ENCODE measurements around the gene KRTDAP.
A peak's percentile ranks its signal among the peaks of the same experiment; 100 is the strongest.

Gene KRTDAP

GRCh38 chr19:35512831-35513627 lies 22.8 kb upstream of the KRTDAP start:
- DNase-seq = no peak

DNA sequence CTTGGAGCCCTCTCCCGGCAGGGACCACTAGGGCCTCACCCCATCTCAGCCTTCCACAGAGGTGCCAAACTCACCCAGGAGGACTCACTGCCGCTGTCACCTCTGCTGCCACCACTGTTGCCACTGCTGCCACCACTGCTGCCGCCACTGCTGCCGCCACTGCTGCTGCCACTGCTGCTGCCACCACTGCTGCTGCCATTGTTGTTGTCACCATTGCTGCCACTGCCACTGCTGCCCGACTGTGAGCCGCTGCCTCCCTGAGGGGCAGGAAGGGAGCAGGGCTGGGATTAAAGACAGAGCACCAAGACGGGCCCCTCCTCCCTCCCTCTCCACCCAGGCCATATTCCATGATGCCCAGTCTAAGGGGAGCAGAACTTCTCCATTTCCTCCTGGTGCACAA lies 21.1 kb upstream of the KRTDAP start:
- no peak for DNase-seq

DNA sequence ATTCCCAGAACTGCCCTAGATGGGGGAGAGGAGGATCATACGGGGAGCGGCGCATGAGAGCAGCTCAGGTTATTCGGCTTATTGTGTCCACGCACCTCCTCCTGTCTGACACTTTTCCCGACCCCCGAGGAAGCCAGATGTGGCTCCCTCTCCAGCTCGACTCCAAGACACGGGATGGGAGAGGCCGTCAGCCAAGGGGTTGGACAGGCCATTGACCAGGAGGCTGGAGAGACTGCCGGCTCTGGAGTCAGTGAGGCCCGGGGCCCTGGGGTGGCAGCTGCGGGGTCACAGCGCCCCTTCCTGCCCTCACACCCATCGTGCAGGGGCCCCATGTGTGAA lies 20.3 kb upstream of the KRTDAP start:
- no peak for DNase-seq

DNA sequence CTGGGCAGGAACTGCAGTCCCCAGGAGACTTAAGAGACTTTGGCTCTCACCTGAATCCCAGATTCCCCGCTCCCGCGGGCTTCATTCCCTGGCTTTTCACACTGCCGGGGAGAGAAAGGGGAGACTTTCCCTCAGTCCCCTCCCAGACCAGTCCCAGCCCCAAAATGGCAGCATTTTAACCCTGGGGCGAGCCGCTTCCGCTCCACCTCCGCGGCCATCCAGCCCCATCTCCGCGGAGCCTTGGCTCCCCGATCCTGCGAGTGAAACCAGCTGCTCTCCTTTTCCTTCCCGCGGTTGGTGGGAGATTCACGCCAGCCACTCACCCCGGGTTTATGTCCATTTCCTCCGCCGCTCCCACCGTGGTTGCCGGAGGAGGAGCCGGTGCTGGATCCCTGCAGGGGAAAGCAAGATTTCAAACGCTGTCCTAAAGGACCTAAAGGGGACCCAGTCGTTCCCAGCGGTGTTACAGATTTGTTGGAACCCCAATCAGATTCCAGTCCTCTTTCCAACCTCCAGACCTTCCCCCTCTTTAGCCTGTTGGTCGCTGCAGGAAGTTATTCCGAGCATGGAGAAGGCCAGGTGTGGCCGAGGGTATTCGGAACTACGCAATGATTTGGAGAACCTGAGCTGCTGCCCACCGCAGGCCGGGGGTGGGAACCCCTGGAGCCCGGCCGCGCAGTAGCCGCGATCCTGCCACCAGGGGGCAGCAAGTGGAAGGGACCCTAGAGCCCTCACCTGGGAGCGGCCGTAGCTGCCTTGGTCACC lies 19.8 kb upstream of the KRTDAP start:
- DNase-seq = peak; percentile 63 to 65

DNA sequence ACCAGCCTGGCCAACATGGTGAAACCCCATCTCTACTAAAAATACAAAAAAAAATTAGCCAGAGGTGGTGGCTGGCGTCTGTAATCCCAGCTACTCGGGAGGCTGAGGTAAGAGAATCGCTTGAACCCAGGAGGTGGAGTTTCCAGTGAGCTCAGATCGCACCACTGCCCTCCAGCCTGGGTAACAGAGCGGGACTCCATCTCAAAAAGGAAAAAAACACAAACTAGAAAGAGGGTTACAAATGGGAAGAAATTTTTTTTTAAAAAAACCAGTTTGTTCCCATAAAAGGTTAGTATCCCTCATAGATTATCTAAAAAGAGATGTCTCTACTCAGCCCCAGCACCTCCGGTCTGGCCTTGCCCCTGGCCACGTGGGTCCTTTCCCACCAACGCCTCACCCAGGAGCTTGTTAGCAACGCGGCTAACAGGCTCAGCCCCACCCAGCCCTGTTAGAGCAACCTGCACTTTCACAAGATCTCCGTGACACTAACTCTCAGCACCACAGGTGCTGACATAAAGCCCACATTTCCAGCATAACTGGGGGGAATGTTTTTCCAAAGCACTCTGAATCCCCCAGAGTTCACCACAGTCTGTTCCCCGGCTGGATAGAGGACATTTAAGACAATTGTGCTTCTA lies 18.9 kb upstream of the KRTDAP start:
- DNase-seq = no peak

DNA sequence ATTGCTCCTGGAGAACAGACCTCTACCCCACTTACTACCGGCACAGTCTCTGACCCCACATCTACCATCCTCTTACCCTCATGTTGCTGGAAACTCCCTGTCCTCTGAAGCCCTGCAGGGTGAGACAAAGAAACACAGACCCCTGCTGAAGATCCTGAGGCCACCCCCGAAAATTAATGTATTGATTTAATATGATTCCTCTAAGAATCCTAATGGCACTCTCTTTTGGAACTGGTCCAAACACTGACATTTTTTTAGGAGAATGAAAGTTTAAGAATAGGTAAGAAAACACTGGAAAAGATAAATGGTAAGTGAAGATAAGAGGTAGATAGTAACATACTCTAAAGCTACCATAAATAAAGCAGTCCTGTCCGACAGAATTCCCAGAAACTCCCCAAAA lies 17.9 kb upstream of the KRTDAP start:
- no peak for DNase-seq

GRCh38 chr19:35507561-35507960 lies 17.3 kb upstream of the KRTDAP start:
- DNase-seq = no peak

GRCh38 chr19:35506011-35506410 lies 15.7 kb upstream of the KRTDAP start:
- no peak for DNase-seq

DNA sequence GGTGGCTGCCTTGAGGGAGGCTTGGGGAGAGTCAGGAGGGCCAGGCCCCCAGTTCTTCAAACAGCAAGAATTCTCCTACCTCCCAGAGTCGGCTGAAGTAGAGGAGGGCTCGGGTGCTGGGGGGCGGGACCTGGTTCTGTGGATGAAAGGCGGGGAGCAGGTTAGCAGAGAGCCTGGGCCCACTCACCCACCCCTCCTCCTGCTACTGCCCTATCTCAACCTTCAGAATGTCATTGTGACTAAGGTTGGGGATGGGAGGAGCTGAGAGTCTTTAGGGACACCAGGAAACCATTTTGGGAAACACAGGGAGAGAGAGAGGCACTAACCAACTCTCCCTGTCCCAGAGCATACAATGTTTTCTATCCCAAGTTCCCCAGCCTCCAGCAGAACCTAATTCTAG lies 12.5 kb upstream of the KRTDAP start:
- DNase-seq = no peak

- no peak for DNase-seq
Observed at GRCh38 chr19:35501684-35502083, 11.4 kb upstream of the KRTDAP start.

GRCh38 chr19:35500611-35501010 lies 10.3 kb upstream of the KRTDAP start:
- no peak for DNase-seq

DNA sequence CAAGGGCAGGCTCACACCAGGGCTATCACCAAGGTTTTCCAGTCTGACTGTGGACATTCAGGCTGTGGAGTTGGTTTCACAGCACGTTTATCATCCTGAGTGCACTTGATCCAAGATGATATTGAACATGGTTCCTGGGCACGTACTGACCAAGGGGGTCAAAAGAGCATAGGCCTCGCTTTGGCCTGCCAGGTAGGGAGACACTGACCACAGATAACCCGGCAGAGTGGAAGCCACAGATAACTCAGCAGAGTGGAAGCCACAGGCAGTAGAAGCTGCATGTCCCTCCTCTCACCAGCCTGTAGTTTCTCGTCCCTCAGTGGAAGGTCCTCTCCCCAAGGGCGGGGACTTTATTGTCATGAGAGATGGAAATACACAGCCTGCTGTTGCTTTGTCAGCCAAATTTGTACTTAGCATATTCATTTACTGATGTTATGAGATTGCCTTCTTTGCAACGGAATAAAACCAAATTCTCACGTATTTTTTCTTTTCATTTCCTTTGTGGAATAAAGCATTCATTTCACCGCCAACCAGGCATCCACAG lies 8.8 kb upstream of the KRTDAP start:
- DNase-seq = no peak

- no peak for DNase-seq
Observed at GRCh38 chr19:35498220-35498619, 8.0 kb upstream of the KRTDAP start.

DNA sequence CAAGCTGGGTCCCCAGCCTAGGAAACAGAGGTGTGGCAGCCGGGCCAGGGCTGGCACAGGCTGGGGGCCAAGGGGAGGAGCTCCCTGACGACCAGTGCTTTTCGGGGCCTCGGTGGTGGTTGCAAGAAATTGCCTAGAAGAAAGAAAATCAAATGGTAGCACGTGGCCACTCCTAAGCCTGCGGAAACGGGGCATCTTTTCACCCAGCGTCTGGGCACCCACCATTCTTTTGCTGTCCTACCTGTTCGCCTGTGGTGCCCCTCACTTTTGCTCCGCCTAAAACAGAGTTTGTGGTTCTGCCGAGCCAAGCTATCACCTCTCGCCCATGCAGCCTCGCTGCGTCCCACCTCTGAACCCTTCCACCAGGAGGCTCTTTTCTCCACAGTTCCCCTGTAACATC lies 7.1 kb upstream of the KRTDAP start:
- DNase-seq = no peak

DNA sequence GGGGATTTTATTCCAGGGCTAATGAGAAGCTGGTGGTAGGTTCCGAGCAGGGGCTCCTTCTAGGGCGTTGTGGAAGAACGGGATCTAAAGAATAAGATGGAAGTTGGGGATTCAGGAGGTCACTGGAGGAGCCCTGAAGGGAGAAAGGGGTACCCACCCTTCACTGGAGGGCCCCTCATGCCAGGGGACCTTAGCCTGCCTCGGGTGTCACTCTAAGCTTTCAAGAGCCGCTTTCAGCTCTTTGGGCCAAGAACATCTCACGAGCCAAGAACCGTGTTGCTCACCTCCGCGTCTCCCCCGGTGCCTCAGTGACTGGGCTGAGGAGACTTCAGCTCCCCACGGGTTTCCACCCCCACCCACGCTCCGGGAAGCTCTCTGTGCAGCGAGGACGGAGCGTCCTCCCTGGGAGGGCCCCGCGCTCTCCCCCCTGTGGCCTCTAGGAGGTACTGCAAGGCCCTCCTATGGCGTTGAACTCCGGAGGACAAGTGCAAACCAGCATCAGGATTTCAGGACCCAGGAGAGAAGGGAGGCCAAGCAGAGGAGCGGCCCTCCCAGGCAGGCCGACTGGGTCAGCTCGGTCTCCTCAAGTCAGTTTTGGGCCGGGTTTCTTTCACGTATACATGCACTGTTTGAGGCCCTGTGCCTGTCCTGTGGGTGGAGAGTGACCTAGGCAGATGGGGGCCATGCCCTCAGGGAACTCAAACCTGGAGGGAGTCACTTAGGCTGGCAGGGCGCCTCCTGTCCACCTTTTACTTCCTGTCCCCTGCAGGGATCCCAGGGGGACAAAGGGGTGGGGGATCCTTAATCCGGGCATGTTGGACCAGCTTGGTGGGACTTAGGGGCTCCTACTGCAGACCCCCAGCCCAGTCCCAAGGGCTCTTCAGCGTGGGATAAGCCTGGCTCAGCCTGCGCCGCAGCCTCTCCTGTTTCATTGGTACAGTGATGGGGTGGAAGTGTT lies 5.1 kb upstream of the KRTDAP start:
- DNase-seq = peak; percentile 34 to 69

- DNase-seq = no peak
Observed at GRCh38 chr19:35493971-35494370, 3.7 kb upstream of the KRTDAP start.

DNA sequence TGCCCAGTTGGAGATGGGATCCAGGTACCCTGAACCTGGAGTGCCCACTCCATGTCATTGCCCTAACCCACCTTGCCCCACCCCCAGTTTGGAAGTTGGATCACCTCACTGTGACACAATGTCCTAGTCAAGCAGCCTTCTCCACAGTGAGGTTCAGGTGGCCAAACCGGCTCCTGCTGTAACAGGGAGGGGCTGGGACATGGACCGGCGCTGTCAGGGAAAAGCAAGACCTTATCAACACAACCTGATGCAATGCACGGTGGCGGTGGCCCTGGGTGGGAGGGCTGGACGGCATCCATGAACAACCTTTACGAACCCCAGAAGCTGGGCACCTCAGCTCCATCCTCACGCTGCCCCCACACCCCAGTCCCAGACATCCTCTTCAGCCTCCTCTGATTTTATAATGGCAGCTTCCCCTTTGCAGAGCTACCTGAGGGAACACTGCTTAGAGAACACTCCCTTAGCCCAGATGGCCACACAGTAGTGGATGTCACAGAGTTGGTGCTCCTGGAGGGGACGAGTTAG lies 1.6 kb upstream of the KRTDAP start:
- DNase-seq = no peak

- no peak for DNase-seq
Observed at GRCh38 chr19:35488677-35489076, 1.6 kb downstream of the KRTDAP start.

DNA sequence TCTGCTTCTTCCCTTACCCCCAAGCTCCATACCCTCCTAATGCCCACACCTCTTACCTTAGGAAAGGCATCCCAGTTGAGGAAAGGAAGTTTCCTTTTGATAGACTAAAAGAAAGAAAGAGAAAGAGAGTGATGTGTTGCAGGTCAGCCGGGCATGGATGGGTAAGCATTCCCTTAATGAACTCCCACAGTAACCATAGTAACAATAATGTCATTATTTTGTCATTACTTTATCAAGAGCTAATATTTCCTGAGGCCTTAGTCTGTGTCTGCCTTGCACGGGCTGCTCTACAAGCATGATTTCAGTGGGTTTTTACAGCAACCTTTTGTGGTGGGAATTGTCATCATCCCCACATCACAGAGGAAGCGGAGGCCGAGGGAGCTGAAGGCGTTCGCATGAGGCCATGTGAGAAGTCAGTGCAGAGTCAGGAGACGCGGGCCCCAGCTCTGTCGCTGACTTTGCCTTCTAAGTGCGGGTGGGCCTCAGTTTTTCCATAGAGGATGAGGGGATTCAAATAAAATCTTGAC lies 2.5 kb downstream of the KRTDAP start:
- DNase-seq = no peak

GRCh38 chr19:35486268-35486708 lies 4.0 kb downstream of the KRTDAP start:
- DNase-seq = no peak

DNA sequence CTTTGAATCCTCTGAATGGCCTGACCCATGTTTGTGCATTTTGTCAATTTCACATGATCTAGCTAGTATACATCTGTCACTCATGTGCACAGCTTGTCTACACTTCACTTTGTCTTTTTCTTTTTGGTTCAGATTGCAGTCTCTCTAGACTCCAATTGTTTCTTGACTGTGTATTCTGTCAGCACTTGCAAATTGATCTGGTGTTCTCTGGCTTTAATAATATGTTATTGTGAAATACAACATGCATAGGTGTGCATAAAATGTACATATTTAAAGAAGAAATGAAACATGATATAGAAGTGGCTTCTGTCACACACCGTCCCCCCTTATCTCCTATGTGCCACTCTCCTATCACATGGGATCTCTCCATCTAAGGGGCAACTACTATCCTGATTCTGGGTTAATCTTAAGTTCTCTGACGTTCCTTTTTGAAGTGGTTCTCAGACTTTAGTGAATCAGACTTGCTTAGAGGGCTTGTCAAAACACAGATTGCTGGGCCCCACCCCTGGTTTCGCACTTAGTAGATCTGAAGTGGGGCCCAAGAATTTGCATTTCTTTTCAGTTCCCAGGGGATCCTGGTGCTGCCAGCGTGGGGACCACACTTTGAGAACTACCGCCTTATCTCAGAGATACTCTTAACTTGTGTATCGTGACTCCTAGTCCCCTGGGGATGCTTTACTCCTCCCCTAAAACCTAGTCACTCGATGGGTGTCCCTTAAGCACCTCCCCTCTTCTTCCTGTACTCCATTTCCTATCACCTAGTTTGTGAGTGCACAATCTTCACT lies 5.8 kb downstream of the KRTDAP start:
- DNase-seq = no peak

All from SHP77 (cell line).